HepG2 (cell line): ENCODE results near the gene AGER. TPM values are rescaled to one million over a fixed set of nuclear protein-coding genes. Genes with fewer than 3 reads are reported as not detected.

Experiments used
- ARNT2 ChIP-seq: sonication (generic); formaldehyde crosslinking; IDR thresholded peaks from 2 replicates; pipeline ENCODE4 v1.8.0; 2022; ENCODE audit warnings: mild to moderate bottlenecking, low read depth, missing genetic modification reagents, moderate library complexity
- ATF1 ChIP-seq: IDR thresholded peaks from 2 replicates; pipeline ENCODE4 v1.6.1; 2016; ENCODE audit warnings: mild to moderate bottlenecking, control low read depth
- CENPT ChIP-seq: sonication (generic); formaldehyde crosslinking; IDR thresholded peaks from 2 replicates; pipeline ENCODE4 v1.8.0; 2022; ENCODE audit warnings: low read depth, mild to moderate bottlenecking, moderate library complexity, missing genetic modification reagents
- ETV5 ChIP-seq: IDR thresholded peaks from 2 replicates; pipeline ENCODE4 v1.6.1; 2018; ENCODE audit warnings: missing biosample characterization, missing genetic modification reagents, inconsistent platforms, borderline replicate concordance
- NFKBIZ ChIP-seq: IDR thresholded peaks from 2 replicates; pipeline ENCODE4 v1.6.1; 2018; ENCODE audit warnings: missing genetic modification reagents, missing compliant biosample characterization
- RXRA ChIP-seq: sonication (generic); formaldehyde crosslinking; IDR thresholded peaks from 2 replicates; pipeline ENCODE4 v1.5.1; 2020; ENCODE audit warnings: missing genetic modification reagents
- TBP ChIP-seq: sonication (generic); formaldehyde crosslinking; IDR thresholded peaks from 2 replicates; pipeline ENCODE4 v1.5.0; 2020; ENCODE audit warnings: missing genetic modification reagents
- ZBTB40 ChIP-seq, 2 experiments: fragments of 450-650 bp in 1 of 2; sonication (generic) in 1 of 2; formaldehyde crosslinking in 1 of 2; IDR thresholded peaks; 2 replicates each; pipeline versions ENCODE4 v1.6.1 to v1.8.0; 2016 to 2022; ENCODE audit warnings: antibody characterized with exemption in 1 of 2, mild to moderate bottlenecking in 1 of 2, missing genetic modification reagents in 1 of 2
- ZNF142 ChIP-seq: sonication (generic); formaldehyde crosslinking; IDR thresholded peaks from 2 replicates; pipeline ENCODE4 v1.4.0; 2020; ENCODE audit warnings: missing genetic modification reagents
- ZNF160 ChIP-seq: sonication (generic); formaldehyde crosslinking; IDR thresholded peaks from 2 replicates; pipeline ENCODE4 v1.8.0; 2022; ENCODE audit warnings: mild to moderate bottlenecking, inconsistent platforms, missing genetic modification reagents
- ZNF580 ChIP-seq: IDR thresholded peaks from 2 replicates; pipeline ENCODE4 v1.6.1; 2016; ENCODE audit warnings: low read depth, borderline replicate concordance
- polyA plus RNA-seq, 8 experiments: library from polyadenylated mRNA; depleted of rRNA in 3 of 8; stranded (reverse) in 7 of 8; unstranded in 1 of 8; fragments of >200 nt; fragmentation: Illumina TruSeq in 4 of 8; extraction: Trizol in 4 of 8; gene quantifications; 2 replicates each; pipeline versions ENCODE4 v1.2.1 to v1.2.3, GENCODE V29; 2011 to 2016; ENCODE audit warnings: low read depth in 4 of 8, missing spikeins in 1 of 8, mixed read lengths in 1 of 8; ENCODE audit not compliant: insufficient read depth in 1 of 8
- total RNA-seq, 5 experiments: library from RNA; depleted of rRNA; stranded (reverse); fragments of >200 nt; fragmentation: Illumina TruSeq; extraction: Trizol; gene quantifications; 2 replicates each; pipeline ENCODE4 v1.2.3, GENCODE V29; 2016; ENCODE audit warnings: low read depth in 1 of 5
- TF ChIP-seq, protein P1 (sequence below): sonication (generic); formaldehyde crosslinking; IDR thresholded peaks from 2 replicates; pipeline ENCODE4 v1.4.0; 2020; ENCODE audit warnings: missing genetic modification reagents, mild to moderate bottlenecking, borderline replicate concordance

AGER gene
- total and polyA plus RNA-seq, 2 of the 13 experiments (the other 11 are each of a cell fraction or from before 2014, with no cell fraction given), result 1.9 to 5.1 TPM

- TF ChIP-seq ZNF142 (CRISPR knock-in tag) (no peak), ETV5 (no peak), TBP (no peak), ARNT2 (CRISPR knock-in tag) (no peak), ZNF580 (CRISPR knock-in tag) (no peak), RXRA (CRISPR knock-in tag) (no peak), CENPT (CRISPR knock-in tag) (no peak), ATF1 (CRISPR knock-in tag) (peak; percentile 44; the same call in 1 of the 2 replicates), NFKBIZ (no peak), ZBTB40 (IDR thresholded peaks at IDR 0.05) (no peak), ZBTB40 (CRISPR knock-in tag; IDR thresholded peaks at IDR 0.05) (no peak), ZNF160 (no peak)
- TF ChIP-seq, protein P1, sequence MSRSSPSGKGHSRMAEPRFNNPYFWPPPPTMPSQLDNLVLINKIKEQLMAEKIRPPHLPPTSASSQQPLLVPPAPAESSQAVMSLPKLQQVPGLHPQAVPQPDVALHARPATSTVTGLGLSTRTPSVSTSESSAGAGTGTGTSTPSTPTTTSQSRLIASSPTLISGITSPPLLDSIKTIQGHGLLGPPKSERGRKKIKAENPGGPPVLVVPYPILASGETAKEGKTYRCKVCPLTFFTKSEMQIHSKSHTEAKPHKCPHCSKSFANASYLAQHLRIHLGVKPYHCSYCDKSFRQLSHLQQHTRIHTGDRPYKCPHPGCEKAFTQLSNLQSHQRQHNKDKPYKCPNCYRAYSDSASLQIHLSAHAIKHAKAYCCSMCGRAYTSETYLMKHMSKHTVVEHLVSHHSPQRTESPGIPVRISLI (CRISPR knock-in tag), result no peak
Measured at GRCh38 chr6:32194825-32195651, 11.0 kb upstream of the AGER start (continued).
